Left hindlimb (tissue), 1 donor: ENCODE measurements around the gene UPK1A.
"Not testable (repeated sequence)": the region's sequence is repeated elsewhere in the genome, so short reads cannot be mapped to it uniquely, and the experiment has no call there.

ENCODE experiments used
- DNase-seq: peaks from one replicate; pipeline ENCODE4 v3.0.0-alpha.2; 2018

UPK1A gene

DNA sequence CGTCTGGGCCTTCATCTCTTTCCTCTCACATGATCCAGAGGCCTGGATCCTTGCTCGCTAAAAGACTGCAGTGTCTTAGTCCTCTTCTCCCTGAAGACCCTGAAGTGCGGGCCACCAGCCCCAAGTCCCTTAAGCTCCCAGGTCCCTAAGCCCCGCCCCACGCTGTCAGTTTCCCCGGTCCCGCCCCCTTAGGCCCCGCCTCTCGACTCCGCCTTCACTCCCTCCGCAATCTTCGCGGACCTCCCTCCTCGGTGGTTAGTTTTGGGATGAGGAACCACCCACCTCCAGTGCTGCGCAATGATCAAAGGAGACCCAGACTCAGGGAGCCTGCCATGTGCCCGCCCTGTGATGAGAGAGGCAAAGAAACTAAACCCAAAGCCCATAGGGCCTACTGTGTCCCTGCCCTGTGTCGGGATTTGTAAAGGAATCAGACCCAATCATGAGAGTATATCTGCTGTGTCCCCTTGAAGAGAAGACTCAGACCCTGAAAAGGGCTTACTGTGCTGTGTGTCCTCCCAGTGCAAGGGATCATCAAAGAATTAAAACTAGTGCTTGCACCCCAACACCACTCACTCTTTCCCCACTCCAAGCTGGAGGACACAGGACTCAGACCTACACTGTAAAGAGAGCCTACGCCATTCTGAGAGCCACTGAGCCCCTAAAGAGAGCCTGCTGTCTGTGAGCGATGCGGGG lies 21.2 kb upstream of the UPK1A start:
- peak; percentile 82 for DNase-seq

DNA sequence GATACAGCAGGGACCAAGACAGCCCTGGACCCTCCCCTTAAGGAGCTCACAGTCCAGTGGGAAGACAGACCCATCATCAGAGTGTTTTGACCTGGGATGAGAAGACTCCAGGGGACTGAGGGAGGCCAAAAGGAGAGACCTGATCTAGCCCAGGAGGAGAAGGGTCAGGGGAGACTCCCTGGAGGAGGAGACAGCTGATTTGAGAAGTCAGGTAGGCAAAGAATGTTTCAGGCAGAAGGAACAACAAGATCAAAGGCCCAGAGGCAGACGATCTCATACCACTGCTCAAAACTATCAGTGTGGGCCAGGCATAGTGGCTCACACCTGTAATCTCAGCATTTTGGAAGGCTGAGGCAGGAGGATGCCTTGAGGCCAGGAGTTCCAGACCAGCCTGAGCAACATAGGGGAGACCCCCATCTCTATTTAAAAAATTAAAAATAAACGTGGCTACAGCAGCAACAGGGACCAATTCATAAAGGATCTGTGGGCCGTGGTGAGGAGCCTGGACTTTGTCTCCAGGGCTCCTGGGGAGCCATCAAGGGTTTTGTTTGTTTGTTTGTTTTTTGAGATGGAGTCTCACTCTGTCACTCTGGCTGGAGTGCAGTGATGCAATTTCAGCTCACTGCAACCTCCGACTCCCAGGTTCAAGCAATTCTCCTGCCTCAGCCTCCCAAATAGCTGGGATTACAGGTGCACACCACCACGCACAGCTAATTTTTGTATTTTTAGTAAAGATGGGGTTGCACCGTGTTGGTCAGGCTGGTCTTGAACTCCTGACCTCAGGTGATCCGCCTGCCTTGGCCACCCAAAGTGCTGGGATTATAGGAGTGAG lies 20.4 kb upstream of the UPK1A start:
- DNase-seq: no peak

DNA sequence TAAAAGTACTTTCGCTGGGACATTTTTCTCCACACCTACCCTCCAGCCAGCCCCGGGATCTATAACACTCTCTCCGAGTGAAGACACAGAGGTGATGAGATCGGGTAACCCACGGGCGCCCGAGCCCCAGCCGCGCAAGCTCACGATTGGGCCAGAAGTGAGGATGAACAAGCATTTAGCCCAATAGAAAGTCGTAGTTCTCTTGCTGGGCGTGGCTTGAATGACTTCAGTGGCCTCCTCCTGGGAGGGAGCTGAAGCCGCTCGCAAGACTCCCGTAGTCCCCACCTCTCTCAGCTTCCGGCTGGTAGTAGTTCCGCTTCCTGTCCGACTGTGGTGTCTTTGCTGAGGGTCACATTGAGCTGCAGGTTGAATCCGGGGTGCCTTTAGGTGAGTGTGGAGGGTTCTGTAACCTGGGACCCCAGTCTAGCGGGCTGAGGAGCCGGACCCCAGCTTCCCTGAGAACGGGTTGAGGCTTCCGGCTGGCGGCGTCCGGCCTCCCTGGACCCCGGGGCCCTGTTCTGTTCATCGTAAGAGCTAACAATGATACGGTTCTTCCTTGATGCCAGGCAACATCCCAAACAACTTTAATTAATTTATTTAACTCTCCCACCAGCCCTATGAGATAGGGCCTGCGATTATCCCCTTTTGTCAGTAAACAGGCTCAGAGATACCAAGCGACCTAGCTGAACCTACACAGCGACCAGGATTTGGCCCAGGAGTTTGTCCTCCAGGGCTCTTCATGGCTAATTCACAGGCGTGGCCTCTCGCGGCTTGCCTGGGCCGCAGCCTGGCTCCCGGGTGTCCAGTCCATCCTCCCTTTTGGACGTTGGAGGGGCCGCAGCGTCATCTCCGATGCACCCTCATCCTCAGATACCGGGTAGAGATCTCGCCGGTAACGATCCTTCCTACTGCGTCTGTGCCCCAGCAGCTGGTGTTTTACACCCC lies 18.0 kb upstream of the UPK1A start, which contains the start of gene COX6B1:
TSS of gene COX6B1 (plus strand) at position 307 of the 945 bp plus-strand sequence. CDS start 2,921 bp downstream, outside the sequence.
- DNase-seq: peak; percentile 94

DNA sequence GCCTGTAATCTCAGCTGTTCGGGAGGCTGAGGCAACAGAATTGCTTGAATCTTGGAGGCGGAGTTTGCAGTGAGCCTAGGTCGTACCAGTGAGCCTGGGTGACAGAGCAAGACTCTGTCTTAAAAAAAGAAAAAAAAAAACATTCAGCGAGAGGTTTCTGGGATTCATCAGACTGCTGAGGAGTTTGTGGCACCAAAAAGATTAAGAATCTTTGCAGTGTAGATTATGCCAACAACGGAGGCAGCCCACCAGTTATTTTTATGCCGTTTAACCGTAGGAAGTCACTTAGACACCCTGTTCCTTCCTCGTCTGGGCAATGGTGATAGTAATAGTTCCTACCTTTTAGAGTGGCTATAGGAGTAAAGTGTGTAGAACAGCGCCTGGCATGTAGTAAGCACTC lies 15.7 kb upstream of the UPK1A start:
- DNase-seq: no peak

DNA sequence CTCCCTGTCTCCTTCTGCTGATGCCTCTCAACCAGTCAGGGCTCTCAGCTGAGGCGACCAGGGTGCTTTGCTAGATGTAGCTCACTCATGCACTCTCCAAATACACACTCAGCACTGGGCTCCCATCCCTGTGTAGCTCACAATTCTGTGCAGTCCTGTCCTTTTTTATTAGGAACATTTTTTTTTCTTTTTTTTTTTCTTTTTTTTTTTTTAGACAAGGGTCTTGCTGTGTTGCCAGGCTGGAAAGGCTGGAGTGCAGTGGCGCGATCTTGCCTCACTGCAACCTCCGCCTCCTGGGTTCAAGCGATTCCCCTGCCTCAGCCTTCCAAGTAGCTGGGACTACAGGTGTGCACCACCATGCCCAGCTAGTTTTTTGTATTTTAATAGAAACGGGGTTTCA lies 11.5 kb upstream of the UPK1A start:
- not testable (repeated sequence) for DNase-seq

DNA sequence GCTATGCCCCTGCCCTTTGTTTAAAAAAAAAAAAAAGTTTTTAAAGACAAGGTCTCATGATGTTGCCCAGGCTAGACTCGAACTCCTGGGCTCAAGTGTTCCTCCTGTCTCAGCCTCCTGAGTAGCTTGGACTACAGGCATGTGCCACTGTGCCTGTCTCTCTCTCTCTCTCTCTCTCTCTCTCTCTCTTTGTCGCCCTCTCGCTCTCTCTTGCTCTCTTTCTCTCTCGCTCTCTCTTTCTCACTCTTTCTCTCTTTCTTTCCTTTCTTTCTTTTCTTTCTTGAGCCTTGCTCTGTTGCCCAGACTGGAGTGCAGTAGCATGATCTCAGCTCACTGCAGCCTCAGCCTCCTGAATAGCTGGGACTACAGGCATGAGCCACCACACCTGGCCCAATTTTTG lies 10.7 kb upstream of the UPK1A start:
- DNase-seq: no peak

DNA sequence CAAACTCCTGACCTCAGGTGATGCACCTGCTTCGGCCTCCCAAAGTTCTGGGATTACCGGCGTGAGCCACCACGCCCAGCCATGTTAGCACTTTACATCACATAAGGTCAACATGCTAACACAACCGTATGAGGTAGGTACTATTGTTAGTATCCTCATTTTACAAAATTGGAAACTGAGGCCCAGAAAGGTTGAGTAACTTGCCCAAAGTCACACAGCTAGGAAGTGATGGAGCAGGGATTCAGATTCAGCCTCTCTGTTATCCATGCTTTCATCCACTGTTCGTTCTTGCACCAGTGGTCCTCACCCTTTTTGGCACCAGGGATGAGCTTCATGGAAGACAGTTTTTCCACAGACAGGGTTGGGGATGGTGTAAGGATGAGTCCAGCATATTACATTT lies 9.6 kb upstream of the UPK1A start:
- DNase-seq: no peak

DNA sequence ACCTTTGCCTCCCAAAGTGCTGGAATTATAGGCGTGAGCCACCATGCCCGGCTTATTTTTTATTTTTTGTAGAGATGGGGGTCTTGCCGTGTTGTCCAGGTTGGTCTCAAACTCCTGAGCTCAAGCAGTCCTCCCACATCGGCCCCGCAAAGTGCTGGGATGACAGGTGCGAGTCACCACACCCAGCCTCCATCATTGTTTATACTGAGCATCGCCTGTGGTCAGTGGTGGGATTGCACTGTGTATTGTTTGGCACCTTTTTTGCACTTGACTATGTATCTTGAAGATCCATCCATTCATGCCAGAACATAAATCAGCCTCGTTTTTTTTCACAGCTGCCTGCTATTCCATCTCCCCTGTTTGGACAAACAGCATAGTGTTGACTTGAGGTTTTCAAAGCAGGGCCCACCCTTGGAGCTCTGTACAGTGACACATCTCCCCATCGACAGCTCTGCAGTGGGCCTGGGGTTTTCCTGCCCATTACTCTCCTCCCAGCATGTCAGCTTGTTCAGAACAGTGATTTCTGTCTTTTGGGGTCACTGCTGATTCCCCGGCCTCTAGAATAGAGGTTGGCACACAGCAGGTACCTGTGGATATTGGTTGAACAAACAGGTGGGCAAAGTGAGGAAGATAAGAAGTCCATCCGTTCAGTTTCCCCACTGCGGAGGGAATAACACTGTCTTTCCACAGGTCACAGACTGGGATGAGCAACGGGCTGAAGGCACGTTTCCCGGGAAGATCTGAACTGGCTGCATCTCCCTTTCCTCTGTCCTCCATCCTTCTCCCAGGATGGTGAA lies 8.2 kb upstream of the UPK1A start:
- DNase-seq: no peak

DNA sequence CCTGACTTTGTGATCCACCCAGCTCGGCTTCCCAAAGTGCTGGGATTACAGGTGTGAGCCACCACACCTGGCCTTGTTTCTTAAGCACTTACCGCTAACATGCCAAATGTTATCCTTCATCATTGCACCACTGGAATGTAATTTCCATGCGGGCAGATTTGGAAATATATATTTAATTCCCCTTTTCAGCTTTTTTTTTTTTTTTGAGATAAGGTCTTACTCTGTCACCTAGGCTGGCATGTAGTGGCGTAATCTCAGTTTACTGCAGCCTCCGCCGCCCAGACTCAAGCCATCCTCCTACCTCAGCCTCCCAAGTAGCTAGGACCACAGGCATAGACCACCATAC lies 4.3 kb upstream of the UPK1A start:
- DNase-seq: no peak

DNA sequence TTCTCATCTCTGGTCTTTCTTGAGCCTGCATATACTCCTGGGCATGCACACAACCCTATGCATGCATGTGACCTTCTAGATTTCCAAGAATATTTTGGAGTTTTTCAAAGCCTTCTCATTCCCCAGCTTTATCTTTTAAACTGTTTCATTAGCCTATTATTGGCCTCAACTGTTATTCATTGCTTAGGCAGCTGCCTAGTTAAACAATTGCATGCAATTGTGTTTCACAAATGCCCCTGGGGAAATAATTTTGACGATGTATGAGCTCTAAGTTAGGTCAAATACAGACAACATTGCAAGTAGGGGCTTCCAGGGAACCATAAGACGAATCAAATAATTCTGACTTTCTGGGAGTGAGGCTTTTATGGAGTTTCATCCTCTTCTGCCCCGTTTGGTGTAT lies 2.3 kb upstream of the UPK1A start:
- no peak for DNase-seq

DNA sequence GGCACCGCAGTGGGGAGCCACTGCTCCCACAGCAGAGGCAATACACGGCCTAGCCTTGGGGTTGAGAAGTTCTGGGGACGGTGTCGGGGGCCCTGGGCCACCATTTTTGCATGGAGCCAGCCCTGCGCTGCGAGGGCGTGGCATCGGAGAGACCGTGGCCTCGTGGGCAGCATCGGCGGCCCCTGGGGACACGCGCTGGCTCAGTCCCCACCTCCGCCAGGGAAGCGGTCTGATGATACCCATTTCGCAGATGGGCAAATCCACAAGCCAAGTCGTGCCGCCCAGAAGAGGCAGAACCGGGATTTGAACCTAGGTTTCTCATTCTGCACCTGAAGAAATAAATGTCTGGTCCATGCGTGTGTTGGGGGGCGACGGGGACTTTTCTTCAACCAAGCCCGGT lies 1.2 kb upstream of the UPK1A start:
- DNase-seq: no peak

DNA sequence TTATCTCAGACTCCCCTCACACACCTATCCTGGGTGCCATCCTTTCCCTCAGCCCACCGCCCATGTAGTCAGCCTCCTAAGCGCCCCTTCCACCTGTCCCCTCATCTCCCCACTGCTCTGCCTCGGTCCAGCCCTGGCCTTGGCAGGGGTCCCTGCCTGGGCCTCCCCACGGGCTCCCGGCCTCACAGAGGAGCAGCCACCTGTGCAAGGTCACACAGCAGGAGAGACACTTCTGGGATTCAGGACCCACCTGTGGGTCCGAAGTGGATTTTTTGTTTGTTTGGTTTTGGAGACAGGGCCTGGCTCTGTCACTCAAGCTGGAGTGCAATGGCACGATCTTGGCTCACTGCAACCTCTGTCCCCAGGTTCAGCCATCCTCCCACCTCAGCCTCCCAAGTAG lies 713 bp upstream of the UPK1A start:
- DNase-seq: no peak

DNA sequence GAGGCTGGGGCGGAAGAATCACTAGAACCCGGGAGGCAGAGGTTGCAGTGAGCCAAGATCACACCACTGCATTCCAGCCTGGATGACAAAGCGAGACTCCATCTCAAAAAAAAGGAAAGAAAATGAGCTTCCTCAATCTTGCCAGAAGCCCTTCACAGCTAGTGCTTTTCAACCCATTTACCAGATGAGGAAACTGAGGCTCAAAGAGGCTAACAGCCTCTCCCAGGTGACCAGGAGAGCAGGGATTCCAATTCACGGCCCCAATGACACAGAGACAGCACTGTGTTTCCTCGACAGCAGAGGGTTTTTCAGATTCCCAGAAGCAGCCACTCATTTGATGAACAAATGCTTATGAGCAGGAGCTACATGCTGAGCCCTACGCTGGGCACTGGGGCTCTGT lies 3.2 kb downstream of the UPK1A start:
- no peak for DNase-seq

DNA sequence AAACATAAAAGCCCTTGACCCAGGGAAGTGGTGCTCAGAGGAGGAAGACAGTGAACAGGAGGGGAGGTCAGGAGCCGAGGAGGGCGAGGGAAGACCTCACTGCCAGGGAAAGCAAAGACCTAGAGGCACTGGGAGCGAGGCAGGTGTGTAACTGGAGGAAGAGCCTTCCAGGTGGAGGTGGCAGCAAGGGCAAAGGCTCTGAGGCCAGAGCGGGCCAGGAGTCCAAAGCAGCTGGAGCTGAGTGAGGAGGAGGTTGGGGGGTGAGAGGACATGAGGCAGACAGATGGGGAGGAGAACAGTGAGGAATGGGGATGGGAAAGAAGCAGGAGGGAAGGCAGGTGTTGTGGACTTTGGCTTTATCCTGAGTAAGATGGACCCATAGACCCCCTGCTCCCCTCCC lies 3.7 kb downstream of the UPK1A start:
- DNase-seq: no peak

DNA sequence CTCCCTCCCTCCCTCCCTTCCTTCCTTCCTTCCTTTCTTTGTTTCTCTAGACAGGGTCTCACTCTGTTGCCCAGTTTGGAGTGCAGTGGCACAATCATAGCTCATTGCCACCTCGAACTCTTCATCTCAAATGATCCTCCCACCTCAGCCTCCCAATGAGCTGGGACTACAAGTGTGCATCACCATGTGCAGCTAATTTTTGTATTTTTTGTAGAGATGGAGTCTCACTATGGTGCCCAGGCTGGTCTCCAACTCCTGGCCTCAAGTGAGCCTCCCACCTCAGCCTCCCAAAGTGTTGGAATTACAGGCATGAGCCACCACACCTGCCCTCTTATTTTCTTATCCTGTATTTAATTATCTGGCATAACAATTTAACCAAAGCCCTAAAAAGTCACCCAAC lies 4.4 kb downstream of the UPK1A start:
- DNase-seq: no peak

DNA sequence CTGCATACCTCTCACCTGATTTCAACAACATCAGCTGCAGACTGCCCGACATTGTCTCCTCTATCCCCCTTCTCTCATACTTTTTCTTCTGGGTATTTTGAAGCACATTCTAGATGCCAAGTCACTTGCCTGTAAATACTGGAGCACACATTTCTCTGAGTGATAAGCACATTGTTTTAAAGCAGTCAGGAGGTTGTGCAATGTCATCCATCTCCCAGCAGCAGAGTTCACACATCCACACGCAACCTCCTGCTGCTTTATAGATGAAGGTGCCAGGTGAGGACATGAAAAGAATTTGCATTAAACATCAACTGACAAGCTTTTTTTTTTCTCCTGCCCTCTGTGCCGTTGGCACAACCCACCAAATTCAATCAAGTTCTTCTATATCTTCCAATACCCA lies 5.5 kb downstream of the UPK1A start:
- no peak for DNase-seq

DNA sequence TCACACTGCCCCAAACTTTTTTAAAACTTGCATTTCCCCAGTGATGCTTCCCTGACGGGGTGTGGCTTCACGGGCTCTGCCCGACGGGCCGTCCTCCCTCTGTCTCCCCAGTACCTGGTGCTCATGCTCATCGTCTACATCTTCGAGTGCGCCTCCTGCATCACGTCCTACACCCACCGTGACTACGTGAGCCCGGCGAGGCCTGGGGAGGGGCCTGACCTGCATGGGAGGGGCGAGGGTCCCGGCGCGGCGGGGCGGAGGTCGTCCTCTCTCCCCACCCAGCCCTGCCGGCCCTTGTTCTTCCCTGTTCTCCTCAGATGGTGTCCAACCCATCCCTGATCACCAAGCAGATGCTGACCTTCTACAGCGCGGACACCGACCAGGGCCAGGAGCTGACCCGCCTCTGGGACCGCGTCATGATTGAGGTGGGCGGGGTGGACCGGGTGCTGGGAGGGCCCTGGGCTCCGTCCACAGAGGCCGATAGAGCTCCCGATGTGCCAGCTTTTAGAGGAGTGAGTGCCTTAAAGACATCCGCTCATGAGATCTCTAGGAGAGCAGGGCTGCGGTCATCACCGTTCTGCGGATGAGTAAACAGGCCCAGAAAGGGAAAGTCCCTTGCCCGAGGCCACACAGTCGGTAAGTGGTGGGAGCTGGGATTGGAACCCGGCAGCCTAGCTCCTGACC lies 6.9 kb downstream of the UPK1A start:
- DNase-seq: no peak

DNA sequence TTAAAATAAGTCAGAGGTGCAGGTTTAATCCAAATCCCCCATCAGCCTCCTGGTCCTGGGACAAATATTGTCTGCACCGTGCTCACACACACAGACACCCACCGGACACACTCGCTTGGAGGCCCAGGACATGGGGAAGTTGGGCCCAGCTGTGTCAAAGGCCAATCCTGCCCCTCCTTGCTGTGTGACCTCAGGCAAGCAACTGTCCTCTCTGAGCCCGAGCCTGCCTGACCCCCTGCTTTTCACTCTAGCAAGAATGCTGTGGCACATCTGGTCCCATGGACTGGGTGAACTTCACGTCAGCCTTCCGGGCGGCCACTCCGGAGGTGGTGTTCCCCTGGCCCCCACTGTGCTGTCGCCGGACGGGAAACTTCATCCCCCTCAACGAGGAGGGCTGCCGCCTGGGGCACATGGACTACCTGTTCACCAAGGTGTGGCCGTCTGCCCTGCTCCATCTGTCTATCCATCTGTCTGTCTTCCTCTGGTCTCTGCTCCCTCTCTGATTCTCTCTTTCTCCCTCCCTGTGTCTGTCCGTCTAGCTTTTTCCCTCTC lies 9.3 kb downstream of the UPK1A start:
- DNase-seq: no peak

DNA sequence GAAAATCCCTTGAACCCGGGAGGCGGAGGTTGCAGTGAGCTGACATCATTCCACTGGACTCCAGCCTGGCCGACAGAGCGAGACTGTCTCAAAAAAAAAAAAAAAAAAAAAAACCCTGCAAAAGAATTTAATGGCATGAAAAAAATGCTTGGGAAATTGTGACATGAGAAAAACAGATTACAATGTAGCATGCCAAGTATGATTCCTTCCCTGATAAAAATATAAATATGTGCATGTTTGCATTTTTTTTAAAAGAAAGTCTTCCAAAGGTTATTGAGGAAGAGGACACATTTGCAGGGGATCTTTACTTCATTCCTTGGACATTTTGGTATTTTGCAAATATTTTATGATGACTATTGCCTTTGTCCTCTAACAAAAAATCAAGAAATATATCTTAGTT lies 23.5 kb downstream of the UPK1A start:
- no peak for DNase-seq

DNA sequence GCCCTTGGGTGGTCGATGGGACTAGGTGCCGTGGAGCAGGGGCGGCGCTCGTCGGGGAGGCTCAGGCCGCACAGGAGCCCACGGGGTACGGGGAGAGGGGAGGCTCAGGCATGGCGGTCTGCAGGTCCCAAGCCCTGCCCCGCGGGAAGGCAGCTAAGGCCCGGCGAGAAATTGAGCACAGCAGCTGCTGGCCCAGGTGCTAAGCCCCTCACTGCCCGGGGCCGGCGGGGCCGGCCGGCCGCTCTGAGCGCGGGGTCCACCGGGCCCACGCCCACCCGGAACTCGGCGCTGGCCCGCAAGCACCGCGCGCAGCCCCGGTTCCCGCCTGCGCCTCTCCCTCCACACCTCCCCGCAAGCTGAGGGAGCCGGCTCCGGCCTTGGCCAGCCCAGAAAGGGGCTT lies 24.8 kb downstream of the UPK1A start:
- DNase-seq: not testable (repeated sequence)

DNA sequence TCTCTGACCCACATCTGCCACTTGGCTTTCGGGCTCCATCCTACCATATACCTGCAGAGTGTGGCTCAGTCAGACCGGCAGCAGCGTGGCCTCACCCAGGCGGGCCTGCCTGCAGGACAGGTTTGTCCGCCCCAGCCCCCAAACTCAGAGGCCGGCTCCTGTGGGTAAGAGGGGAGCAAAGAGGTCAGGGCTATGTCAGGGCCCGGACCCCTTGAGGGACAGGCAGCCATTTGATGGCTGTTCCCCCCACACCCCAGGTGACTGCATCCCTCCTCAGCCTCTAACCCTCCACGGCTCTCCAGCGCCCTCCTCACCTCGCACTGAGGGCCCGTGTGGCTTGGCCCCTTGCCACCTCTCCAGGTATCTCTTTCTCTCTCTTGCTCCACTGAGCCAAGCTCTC lies 25.7 kb downstream of the UPK1A start:
- DNase-seq: no peak

DNA sequence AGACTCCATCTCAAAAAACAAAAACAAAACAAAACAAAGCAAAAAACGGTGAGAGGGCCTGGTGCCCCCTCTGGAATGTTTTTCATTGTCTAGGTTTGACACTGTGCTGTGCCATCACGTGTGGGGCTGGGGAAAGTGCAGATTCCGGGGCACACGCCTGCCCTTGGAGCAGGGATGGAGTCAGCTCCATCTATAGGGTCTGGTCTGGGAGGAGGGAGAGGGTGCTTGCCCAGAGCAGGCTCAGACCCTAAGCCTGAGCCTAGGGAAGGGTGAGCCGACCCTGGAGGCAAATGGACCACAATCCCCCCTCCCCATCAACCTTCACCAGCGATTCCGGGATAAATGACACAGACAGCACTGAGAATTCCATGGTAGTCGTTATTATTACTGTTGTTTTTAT lies 27.1 kb downstream of the UPK1A start:
- no peak for DNase-seq
